Neuronal stem cell (in vitro differentiated cells): ENCODE measurements around the gene SENP8.

Experiments used
- DNase-seq: peaks from one replicate; pipeline ENCODE4 v3.0.0-alpha.2; 2013; ENCODE audit warnings: low spot score
- H2AFZ ChIP-seq: one replicate; pipeline ENCODE4 v1.6.1; 2013; ENCODE audit warnings: mild to moderate bottlenecking, low read length, inconsistent platforms
- H2AK5ac ChIP-seq: 2 replicates; pipeline ENCODE4 v1.6.1; 2013; ENCODE audit warnings: low read depth, mild to moderate bottlenecking, inconsistent platforms, low read length, moderate library complexity, mixed read lengths
- H2BK120ac ChIP-seq: 2 replicates; pipeline ENCODE4 v1.6.1; 2013; ENCODE audit warnings: low read depth, mild to moderate bottlenecking, inconsistent platforms, low read length, moderate library complexity, mixed read lengths
- H2BK12ac ChIP-seq: one replicate; pipeline ENCODE4 v1.6.1; 2013; ENCODE audit warnings: low read length, inconsistent platforms
- H2BK15ac ChIP-seq: 2 replicates; pipeline ENCODE4 v1.6.1; 2013; ENCODE audit warnings: mild to moderate bottlenecking, low read length, inconsistent platforms, mixed read lengths
- H2BK5ac ChIP-seq: one replicate; pipeline ENCODE4 v1.6.1; 2013; ENCODE audit warnings: inconsistent platforms, mild to moderate bottlenecking, low read length, moderate library complexity
- H3K14ac ChIP-seq: one replicate; pipeline ENCODE4 v1.6.1; 2013; ENCODE audit warnings: low read length, inconsistent platforms
- H3K18ac ChIP-seq: 2 replicates; pipeline ENCODE4 v1.6.1; 2013; ENCODE audit warnings: low read length, inconsistent platforms
- H3K23ac ChIP-seq: 2 replicates; pipeline ENCODE4 v1.6.1; 2013; ENCODE audit warnings: low read depth, mild to moderate bottlenecking, mixed read lengths, low read length, inconsistent platforms; ENCODE audit not compliant: poor library complexity
- H3K27ac ChIP-seq: replicated peaks from 3 replicates; pipeline ENCODE4 v1.5.1; 2013; ENCODE audit warnings: low read length, inconsistent platforms
- H3K27me3 ChIP-seq, 3 experiments: 2 replicates each; pipeline ENCODE4 v1.6.1; 2013; ENCODE audit warnings: low read length in 3 of 3, mild to moderate bottlenecking in 2 of 3, inconsistent platforms in 1 of 3, low read depth in 1 of 3, mixed read lengths in 1 of 3, moderate library complexity in 1 of 3; ENCODE audit not compliant: control insufficient read depth in 3 of 3, insufficient read depth in 3 of 3
- H3K36me3 ChIP-seq, 2 donors: replicated peaks in 1 of 2; 2 replicates each; pipeline ENCODE4 v1.6.1; 2013; ENCODE audit warnings: low read length in 2 of 2; ENCODE audit not compliant: control insufficient read depth in 2 of 2, insufficient read depth in 2 of 2
- H3K4ac ChIP-seq: 2 replicates; pipeline ENCODE4 v1.6.1; 2013; ENCODE audit warnings: inconsistent platforms, mild to moderate bottlenecking, low read length, moderate library complexity
- H3K4me1 ChIP-seq, 2 donors: 1 replicate in 1 of 2; 2 replicates in 1 of 2; pipeline ENCODE4 v1.6.1; 2013; ENCODE audit warnings: low read length in 2 of 2, low read depth in 1 of 2; ENCODE audit not compliant: control insufficient read depth in 2 of 2, insufficient read depth in 1 of 2
- H3K4me2 ChIP-seq: one replicate; pipeline ENCODE4 v1.6.1; 2013; ENCODE audit warnings: mild to moderate bottlenecking, low read length, inconsistent platforms; ENCODE audit not compliant: insufficient read depth, poor library complexity, severe bottlenecking
- H3K4me3 ChIP-seq, 2 donors: 2 replicates each; pipeline ENCODE4 v1.5.1; 2013; ENCODE audit warnings: low read length in 2 of 2, mild to moderate bottlenecking in 2 of 2, inconsistent platforms in 1 of 2, moderate library complexity in 1 of 2
- H3K79me1 ChIP-seq: one replicate; pipeline ENCODE4 v1.6.1; 2013; ENCODE audit warnings: low read depth, mild to moderate bottlenecking, inconsistent platforms, low read length, moderate library complexity
- H3K9ac ChIP-seq: one replicate; pipeline ENCODE4 v1.6.1; 2013; ENCODE audit warnings: mild to moderate bottlenecking, low read depth, low read length, inconsistent platforms; ENCODE audit not compliant: poor library complexity
- H3K9me3 ChIP-seq, 2 donors: replicated peaks in 1 of 2; 2 replicates each; pipeline versions ENCODE3 to v1.6.1; 2013; ENCODE audit warnings: low read length in 2 of 2, mild to moderate bottlenecking in 2 of 2, inconsistent platforms in 1 of 2, low read depth in 1 of 2, mixed read lengths in 1 of 2, moderate library complexity in 1 of 2; ENCODE audit not compliant: control insufficient read depth in 2 of 2, insufficient read depth in 1 of 2
- H4K8ac ChIP-seq: one replicate; pipeline ENCODE4 v1.6.1; 2013; ENCODE audit warnings: low read depth, mild to moderate bottlenecking, inconsistent platforms, low read length, moderate library complexity
- H4K91ac ChIP-seq: one replicate; pipeline ENCODE4 v1.6.1; 2013; ENCODE audit warnings: low read length, low read depth, mild to moderate bottlenecking, inconsistent platforms; ENCODE audit not compliant: poor library complexity
- WGBS, 2 donors: extraction: QIAGEN DNeasy Blood & Tissue Kit; methylation state at CpG; one replicate each; pipeline ENCODE4 v1.1.7; 2013; ENCODE audit warnings: missing lambda C conversion rate in 2 of 2, mixed read lengths in 1 of 2; ENCODE audit not compliant: insufficient read length in 2 of 2, insufficient replicate concordance in 1 of 2; ENCODE audit errors: extremely low coverage in 2 of 2; 5-methylcytosine and 5-hydroxymethylcytosine counted together

The SENP8 gene

GRCh38 chr15:72105111-72105510 is 13.1 kb upstream of the SENP8 start:
- peaks cover 3 to 6% of the 10 kb centered on the region in 2 donors for H3K4me1 ChIP-seq
- no peak overlapping the region for H2BK5ac ChIP-seq
- no peak overlapping the region for H3K4me2 ChIP-seq
- H3K27ac ChIP-seq, result no peak overlapping the region
- H3K27me3 ChIP-seq, result no peaks in the 10 kb centered on the region
- no peak overlapping the region for H4K91ac ChIP-seq
- no peak overlapping the region for H2BK12ac ChIP-seq
- no peak overlapping the region for H2BK15ac ChIP-seq
- H3K79me1 ChIP-seq, result no peaks in the 10 kb centered on the region
- no peak overlapping the region for H2AFZ ChIP-seq
- H3K36me3 ChIP-seq, result no peaks in the 10 kb centered on the region
- no peak for DNase-seq
- no peak overlapping the region for H2BK120ac ChIP-seq
- no peak overlapping the region for H3K23ac ChIP-seq
- no CpG with 5 or more reads among the region's 3 CpGs for WGBS, 2 donors
- H4K8ac ChIP-seq, result no peak overlapping the region
- no peak overlapping the region for H3K4me3 ChIP-seq
- H3K18ac ChIP-seq, result no peak overlapping the region
- H3K4ac ChIP-seq, result no peak overlapping the region
- no peak overlapping the region for H3K9ac ChIP-seq
- H3K14ac ChIP-seq, result no peak overlapping the region
- no peaks in the 10 kb centered on the region for H3K9me3 ChIP-seq
- no peak overlapping the region for H2AK5ac ChIP-seq

- Histone ChIP-seq H3K18ac (no peak overlapping the region), H3K9ac (no peak overlapping the region), H3K9me3 (no peaks in the 10 kb centered on the region), H4K8ac (no peak overlapping the region), H3K4me2 (no peak overlapping the region), H3K4ac (no peak overlapping the region), H2BK12ac (no peak overlapping the region), H2AFZ (no peak overlapping the region), H2BK5ac (no peak overlapping the region), H3K4me3 (no peak overlapping the region), H2BK120ac (no peak overlapping the region), H3K79me1 (no peaks in the 10 kb centered on the region), H3K23ac (no peak overlapping the region), H2AK5ac (no peak overlapping the region), H4K91ac (no peak overlapping the region), H2BK15ac (no peak overlapping the region), H3K36me3 (no peaks in the 10 kb centered on the region), H3K27ac (no peak overlapping the region), H3K14ac (no peak overlapping the region), H3K4me1 (peaks cover 3 to 6% of the 10 kb centered on the region in 2 donors), H3K27me3 (no peaks in the 10 kb centered on the region)
- 100% methylated on average over 1 of the region's 2 CpGs; no CpG with 5 or more reads in 1 of the 2 donors for WGBS, 2 donors
- DNase-seq, result no peak
Measured at GRCh38 chr15:72106068-72106467, 12.1 kb upstream of the SENP8 start.

GRCh38 chr15:72110355-72110754 is 7.8 kb upstream of the SENP8 start:
- no peak overlapping the region for H2BK12ac ChIP-seq
- no peaks in the 10 kb centered on the region for H3K79me1 ChIP-seq
- H4K91ac ChIP-seq, result no peak overlapping the region
- H3K36me3 ChIP-seq, result no peaks in the 10 kb centered on the region
- H3K4me2 ChIP-seq, result no peak overlapping the region
- no peak overlapping the region for H2AK5ac ChIP-seq
- DNase-seq, result no peak
- no peak overlapping the region for H4K8ac ChIP-seq
- no peak overlapping the region for H2BK120ac ChIP-seq
- H3K4ac ChIP-seq, result no peak overlapping the region
- H3K4me3 ChIP-seq, result no peak overlapping the region
- no peak overlapping the region for H3K18ac ChIP-seq
- H3K9ac ChIP-seq, result no peak overlapping the region
- no peak overlapping the region for H2BK15ac ChIP-seq
- H2AFZ ChIP-seq, result no peak overlapping the region
- H3K14ac ChIP-seq, result no peak overlapping the region
- H3K27ac ChIP-seq, result no peak overlapping the region
- H3K23ac ChIP-seq, result no peak overlapping the region
- no CpG with 5 or more reads among the region's 3 CpGs for WGBS, 2 donors
- H3K27me3 ChIP-seq, result no peaks in the 10 kb centered on the region
- no peaks in the 10 kb centered on the region for H3K9me3 ChIP-seq
- H3K4me1 ChIP-seq, result no peaks in the 10 kb centered on the region
- H2BK5ac ChIP-seq, result no peak overlapping the region

GRCh38 chr15:72112116-72112515 is 6.1 kb upstream of the SENP8 start:
- H3K36me3 ChIP-seq, result no peaks in the 10 kb centered on the region
- H3K4me1 ChIP-seq, result peaks cover 0 to 3% of the 10 kb centered on the region in 2 donors
- H3K4ac ChIP-seq, result no peak overlapping the region
- H3K14ac ChIP-seq, result no peak overlapping the region
- no peak overlapping the region for H2BK15ac ChIP-seq
- no peak overlapping the region for H3K4me3 ChIP-seq
- H3K4me2 ChIP-seq, result no peak overlapping the region
- no peaks in the 10 kb centered on the region for H3K79me1 ChIP-seq
- H2AK5ac ChIP-seq, result no peak overlapping the region
- H2AFZ ChIP-seq, result no peak overlapping the region
- H2BK120ac ChIP-seq, result no peak overlapping the region
- no peak overlapping the region for H2BK12ac ChIP-seq
- WGBS, 2 donors, result no CpG with 5 or more reads among the region's 2 CpGs
- H3K18ac ChIP-seq, result no peak overlapping the region
- H3K9ac ChIP-seq, result no peak overlapping the region
- DNase-seq, result no peak
- no peak overlapping the region for H2BK5ac ChIP-seq
- no peaks in the 10 kb centered on the region for H3K9me3 ChIP-seq
- no peak overlapping the region for H4K8ac ChIP-seq
- no peak overlapping the region for H3K27ac ChIP-seq
- no peaks in the 10 kb centered on the region for H3K27me3 ChIP-seq
- no peak overlapping the region for H4K91ac ChIP-seq
- H3K23ac ChIP-seq, result no peak overlapping the region
